ENCODE data around the gene ZNF423.

DNA sequence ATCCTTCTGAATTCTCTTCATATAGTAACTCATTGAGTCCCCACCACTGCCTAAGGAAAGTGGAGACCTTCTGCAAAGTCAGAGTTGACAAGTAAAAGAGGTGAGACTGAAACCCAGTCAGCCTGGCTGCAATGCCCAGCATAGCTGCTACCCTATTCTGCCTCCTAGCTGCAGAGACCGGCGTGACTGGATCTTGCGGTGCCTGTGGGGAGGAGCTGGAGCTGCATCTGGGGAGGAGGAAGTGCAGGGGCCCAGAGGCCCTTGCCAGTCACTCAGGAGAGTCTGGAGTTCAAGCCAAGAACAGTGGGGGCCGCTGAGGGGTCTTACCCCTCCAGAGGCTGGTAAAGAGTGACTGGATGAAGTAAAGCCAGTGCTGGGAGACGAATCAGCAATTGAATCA is 35.0 kb upstream of the ZNF423 start:
- TF ChIP-seq EZH2phosphoT487 (IDR thresholded peaks at IDR 0.05; ENCODE audit: insufficient read depth, low read depth) (no peak), EZH2 (IDR thresholded peaks at IDR 0.05; ENCODE audit: insufficient read depth, poor library complexity, severe bottlenecking) (no peak)

All from GM23248 (cell line).